HG02852 (cell line): ENCODE results near the gene FILIP1L.

Experiments
- ATAC-seq: cut with Tn5 transposase; IDR thresholded peaks from one replicate; pipeline ENCODE4 v1.9.1; 2021; ENCODE audit warnings: mild to moderate bottlenecking, moderate library complexity; ENCODE audit not compliant: unreplicated experiment

Gene FILIP1L

GRCh38 chr3:99955773-99956562 lies 158.3 kb downstream of the FILIP1L start:
- ATAC-seq = no peak

GRCh38 chr3:99954914-99955644 lies 159.2 kb downstream of the FILIP1L start:
- no peak for ATAC-seq

DNA sequence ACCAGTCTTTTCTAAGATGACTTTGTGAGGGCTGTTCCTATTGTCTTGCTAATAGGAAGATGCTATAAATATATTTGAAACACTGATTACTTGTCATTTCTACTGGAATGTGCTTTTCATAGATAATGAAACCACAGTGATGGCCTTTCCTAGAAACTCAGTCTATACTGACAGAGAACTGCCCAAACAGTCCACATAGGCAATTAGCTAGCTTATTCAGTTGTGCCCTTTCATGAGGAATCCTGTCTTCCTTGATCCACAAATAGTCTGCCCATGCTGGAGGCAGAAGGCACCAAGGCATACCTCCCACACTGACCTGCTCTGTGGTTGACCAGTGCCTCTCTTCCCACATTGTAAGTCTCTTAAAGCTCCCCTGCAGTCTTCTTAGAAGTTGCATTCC lies 160.7 kb downstream of the FILIP1L start:
- ATAC-seq = no peak

DNA sequence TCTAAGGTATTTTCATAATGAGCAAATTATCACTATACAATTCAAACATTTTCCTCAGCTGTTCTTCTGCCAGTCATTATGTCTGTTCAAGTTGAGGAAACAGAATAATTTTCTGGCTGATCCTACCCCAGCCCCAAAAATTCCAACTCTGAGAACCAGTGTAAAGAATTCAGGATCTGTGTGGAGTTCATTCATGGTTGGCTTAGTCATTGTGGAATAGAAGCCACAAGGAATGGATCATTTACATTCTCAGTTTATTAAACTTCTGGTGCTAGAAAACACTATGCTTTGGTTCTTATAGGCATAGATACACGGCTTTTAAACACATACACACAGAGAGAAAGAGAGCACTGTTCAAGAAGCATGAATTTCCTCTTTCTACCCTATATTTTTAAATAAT lies 162.0 kb downstream of the FILIP1L start:
- no peak for ATAC-seq

DNA sequence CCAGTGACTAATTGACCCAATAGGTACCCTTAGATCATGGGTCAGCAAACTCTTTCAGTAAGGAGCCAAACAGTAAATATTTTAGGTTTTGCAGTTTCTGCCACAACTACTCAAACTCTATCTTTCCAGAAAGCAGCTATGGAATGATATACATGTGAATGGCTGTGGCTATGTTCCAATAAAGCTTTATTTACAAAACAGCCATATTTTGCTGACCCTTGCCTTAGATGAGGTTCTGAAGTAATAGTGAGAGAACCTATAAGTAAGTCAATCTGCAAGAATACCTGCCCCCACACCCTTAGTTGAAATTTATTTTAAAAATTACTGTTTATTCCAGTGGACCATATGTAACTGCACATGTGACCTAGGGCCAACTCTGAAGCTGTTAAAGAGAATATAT lies 162.6 kb downstream of the FILIP1L start:
- no peak for ATAC-seq

GRCh38 chr3:99950921-99951320 lies 163.4 kb downstream of the FILIP1L start:
- ATAC-seq = no peak

DNA sequence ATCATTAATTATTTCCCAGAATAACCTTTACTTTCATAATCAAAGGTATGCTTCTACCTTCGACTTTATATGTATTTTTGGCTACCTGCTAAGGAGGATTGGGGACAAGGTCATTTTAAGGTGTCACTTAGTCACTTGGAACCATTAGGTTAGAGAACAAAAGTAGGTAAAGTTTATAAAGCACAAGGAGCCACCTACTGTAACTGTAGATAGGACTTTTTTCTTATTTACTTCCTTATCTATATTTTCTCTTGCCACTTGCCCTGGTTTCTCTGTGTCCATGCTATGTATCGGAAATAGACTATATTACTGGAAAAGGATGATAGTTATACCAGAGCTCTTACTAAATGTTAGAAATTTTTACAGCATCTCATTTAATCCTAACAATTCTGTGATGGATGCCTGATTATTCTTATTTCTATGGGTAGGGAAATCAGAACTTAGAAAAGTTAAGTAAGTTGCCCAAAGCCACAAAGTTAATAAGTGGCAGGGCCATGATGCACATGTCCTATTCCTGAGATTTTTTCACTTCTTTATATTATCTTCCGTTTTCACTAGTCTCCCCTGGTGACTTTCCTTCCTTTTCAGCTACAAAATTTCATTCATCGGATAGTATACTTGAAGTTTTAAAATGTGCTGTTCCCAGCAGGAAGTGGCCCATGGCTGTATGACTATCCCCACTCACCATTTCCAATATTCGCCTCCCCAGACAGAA lies 164.2 kb downstream of the FILIP1L start:
- ATAC-seq = no peak

- ATAC-seq = no peak
Measured at GRCh38 chr3:99948467-99949089, 165.7 kb downstream of the FILIP1L start.

DNA sequence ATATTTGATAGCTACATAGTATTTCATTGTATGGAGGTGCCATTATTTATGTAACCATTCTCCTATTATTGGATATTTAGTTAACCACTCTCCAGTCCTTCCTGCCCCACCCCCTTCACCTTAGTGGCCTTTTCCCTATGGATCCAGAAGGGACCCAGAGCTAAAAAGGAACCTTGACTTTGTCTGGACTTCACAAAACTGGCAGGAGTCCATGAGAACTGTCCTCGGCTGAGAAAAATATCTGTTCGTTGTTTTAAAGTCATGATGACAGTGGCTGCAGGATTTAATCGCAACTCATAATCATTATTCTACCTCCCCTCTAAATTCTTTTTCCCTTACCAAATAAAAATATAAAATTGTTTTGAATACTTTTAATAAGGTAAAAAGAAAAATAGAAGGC lies 166.9 kb downstream of the FILIP1L start:
- no peak for ATAC-seq

GRCh38 chr3:99945328-99945995 lies 168.8 kb downstream of the FILIP1L start:
- ATAC-seq = no peak

DNA sequence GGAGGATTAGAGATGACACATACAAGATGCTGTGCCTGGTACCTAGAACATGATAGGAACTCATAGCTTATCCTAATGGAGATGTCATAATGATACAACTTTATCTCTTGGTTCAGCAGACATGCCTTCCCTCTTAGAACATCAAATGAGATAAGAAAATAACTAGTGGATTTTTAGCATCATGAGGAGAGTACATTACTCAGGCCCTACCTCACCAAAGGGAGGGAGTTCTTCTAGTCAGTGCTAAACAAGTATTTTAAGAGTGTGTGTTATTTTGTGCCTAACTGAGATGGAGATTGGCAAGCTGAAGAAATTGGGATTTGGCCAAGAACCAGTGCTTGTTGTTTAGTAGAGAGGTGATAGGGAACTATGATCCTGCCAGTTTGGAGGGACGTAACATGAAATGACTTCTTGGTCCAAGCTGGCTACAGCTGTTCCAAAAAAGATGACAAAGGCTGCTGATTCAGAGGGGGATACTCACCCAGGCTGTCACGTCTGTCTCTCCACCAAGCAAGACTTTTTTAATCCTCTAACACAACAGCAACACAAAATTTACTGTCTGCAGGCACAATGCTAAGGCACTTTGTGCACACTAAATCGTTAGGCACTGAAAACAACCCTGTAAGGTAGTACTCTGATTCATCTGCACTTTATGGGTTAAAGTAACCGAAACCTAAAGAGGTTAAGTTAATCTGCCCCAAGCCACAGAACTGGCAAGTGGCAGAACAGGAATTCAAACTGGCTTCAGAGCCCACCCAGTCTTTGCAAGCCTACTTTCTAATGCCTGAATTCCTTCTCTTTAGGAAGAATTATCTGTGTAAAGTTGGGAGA lies 170.2 kb downstream of the FILIP1L start:
- no peak for ATAC-seq

GRCh38 chr3:99941211-99941610 lies 173.1 kb downstream of the FILIP1L start:
- ATAC-seq = no peak

DNA sequence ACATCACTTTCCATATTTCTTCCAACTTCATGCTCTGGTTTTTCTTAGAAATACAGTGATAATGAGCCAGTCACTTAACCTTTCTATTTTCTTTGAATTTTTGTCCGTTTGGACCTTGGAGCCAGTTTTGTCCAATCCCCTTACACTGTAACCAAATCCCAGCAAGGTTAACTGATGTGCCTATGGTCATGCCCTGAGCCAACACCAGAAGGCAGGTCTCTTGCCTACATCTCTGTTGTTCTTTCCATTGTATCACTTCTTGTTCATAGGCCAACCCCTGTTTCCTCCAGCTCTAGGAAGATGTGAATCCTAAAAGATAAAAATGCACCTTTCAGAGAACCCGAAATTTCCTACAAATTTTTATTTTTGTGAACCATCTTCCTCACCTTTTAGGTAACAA lies 174.0 kb downstream of the FILIP1L start:
- no peak for ATAC-seq

DNA sequence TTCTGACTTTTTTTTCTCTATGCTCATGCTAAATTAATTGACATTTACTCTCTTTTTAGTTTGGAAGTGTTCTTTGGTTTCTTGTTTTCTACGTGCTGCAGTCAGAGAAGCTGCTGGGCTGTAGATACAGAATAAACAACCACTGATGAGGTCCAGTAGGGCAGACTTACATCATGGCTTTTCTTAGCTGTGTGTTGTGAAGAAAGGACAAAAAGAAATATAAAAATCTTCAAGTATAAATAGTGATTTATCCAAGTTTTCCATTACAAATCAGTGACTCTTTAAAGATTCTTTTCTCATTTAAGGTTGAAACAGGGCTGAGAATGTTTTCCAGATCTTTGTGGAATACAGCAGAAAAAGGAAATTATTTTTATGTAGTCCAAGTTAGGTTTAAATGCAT lies 174.4 kb downstream of the FILIP1L start:
- no peak for ATAC-seq

DNA sequence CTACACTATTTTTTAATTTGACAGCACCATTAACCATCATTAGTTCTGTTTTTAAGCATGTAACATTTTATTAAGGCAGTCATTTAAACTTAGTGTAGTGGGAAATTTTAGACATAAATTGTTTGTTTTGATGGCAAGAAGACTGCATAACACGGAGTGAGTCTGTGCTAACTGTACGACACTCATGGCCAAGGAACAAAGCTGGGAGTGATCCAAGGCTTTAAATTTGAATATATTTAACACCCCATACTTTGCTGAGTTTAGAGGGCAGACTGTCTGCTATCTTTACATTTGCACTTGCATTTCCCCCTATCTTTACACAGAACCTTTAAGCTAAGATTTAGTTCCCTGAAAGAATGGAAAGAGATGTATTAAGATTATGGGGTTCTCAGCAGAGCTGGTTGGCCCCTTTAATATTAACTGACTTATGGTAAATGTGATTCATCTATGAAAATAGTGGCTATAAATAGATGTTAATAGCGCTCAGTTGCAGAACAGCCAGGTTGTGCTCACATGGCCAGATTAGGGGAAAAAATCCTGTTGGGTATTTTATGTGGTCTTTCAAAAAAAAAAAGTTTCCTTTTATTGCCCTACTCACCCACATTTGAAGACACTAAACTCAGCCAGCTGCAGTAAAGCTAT lies 175.9 kb downstream of the FILIP1L start:
- ATAC-seq = no peak

DNA sequence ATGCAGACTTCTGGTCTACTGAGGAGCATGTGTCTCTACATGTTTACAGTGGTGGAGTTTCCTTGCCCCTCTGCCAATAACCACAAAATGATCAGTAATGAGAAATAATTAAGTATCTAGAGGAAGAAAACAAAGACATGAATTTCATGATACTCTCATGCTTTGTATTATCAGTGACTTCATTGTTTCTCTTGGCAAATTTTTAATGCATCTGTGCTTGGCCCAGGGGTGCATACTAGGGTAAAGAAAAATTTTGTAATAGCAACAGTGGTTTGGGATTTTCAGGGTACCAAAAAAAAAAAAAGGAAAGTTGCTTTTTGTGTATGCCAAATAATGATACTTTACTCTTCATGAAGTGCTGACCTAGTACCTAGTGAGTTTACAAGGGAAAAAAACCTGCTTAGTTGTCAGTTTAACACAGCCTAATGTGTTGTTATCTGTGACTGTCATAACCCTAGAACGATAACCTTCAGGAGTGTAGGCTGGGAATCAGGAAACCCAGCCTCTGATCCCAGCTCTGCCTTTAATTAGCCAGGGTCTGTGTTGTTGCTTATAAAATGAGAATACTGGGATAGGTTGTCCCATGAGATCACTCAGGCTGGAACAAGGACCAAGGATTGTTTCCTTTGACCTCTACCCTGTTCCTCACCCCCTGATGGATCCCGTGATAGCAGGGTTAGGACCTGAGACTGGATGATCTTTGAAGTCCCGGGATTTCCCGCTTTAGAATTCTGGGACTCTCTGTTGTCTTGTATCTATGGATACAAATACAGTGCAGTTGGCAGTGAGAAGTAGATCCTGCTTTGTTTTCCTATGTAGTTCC lies 179.1 kb downstream of the FILIP1L start:
- no peak for ATAC-seq

- no peak for ATAC-seq
Measured at GRCh38 chr3:99933971-99934750, 180.1 kb downstream of the FILIP1L start.

DNA sequence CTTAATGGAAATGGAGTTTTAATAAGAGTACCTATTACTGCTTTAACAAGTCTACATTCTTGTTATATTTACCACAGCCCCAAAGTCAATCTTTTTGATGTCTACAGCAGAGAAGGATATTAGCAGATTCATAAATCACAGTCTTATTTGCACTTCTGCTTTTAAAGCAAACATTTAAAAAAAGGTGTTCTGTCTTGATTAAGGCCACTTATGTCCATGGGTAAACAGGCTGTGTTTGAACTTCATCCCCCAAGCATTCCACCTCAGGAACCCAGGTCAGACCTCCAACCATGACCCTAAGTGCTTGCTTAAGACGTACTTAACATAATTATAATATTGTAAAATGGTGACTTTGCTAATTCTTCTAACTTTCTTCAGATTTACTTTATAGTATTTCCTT lies 183.2 kb downstream of the FILIP1L start:
- no peak for ATAC-seq
